NCI-H345 treated with DMSO at 0.1 percent for 48 hours (cell line): ENCODE measurements around the gene PLEKHG4B.

ENCODE experiments used
- DNase-seq: peaks from one replicate; lab custom pipeline; 2025; ENCODE audit not compliant: unreplicated experiment; lab: John Stamatoyannopoulos, UW

Gene PLEKHG4B

DNA sequence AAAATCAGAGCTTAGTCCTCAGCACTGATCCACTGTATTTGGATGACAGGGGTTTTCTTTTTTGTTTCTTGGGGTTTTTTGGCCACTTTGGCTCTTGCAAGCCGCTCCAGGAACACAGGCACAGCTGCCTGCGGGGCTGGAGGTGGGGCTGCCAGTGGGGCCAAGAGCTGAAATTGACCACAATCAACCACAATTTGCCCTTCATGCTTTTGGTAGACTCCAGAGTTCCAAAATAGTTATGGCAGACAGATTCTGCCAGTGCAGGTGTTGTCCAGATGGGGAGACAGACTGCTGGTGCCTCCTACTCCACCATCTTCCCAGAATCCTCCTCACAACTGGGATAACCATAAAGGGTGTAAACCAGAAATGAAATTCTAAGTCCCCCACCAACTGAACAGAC lies 36.5 kb downstream of the PLEKHG4B start:
- no peak for DNase-seq

- no peak for DNase-seq
These were observed 37.2 kb downstream of the PLEKHG4B start for GRCh38 chr5:129148-129547.

DNA sequence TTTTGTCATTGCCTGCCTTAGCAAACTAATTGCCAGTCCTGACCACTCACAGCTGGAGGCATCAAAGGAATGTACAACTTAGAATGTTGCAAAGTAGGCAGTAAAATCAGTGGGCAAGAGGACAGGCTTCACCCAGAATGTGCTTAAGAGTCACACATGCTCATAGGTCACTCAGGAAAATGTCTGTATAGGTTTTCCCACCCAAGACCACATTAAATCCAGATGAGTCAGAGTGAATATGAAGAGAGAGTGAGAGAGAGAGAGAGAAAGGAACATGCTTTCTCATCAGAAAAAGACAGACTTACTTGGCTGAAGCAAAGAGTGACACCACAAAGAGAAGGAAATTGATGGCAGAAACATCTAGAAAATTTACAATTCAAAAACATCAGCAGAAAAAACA lies 37.9 kb downstream of the PLEKHG4B start:
- DNase-seq = no peak

DNA sequence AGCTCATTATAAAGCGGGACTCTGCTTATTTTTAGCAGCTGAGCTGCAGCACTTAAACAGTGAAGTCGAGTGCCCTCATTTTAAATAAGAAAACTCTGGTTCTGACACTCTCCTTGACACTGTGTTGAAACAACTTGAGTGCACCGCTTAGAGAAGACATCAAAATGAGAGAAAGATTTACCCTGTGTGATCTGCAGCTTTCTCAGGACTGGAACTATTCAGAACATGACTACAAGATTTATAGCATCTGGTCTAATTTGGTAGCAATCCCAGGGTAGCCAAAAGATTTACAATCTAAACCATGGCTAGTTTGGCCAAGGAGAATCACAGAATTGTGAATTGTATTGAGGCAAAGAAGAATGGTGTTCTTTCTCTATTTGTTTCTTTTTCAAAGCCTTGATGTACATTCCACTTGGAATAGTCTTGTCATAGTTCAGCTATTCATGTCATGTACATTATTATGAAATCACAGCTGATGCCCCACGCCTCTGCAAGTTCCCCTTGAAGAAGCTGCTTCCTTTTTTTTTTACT lies 38.7 kb downstream of the PLEKHG4B start:
- no peak for DNase-seq

GRCh38 chr5:136901-137300 lies 44.9 kb downstream of the PLEKHG4B start:
- DNase-seq = no peak

DNA sequence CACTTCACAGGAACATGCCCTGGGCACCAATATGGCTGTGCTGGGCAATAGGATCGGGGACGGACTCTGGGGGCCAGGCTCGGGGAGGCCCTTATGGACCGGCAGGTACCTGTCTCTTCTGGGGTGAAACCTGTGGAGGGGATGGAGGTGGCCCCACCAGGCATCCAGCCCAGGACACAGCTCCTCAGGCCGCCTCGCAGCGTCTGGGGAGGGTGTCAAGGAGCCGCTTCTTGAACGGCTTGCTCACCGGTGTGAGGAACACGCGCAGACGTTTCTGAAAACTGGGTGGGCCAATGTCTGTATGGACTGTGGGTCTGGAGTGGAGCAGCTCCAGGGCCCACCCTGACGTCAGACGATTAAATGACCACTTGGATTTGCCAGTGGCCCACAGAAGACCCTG lies 45.8 kb downstream of the PLEKHG4B start:
- no peak for DNase-seq

DNA sequence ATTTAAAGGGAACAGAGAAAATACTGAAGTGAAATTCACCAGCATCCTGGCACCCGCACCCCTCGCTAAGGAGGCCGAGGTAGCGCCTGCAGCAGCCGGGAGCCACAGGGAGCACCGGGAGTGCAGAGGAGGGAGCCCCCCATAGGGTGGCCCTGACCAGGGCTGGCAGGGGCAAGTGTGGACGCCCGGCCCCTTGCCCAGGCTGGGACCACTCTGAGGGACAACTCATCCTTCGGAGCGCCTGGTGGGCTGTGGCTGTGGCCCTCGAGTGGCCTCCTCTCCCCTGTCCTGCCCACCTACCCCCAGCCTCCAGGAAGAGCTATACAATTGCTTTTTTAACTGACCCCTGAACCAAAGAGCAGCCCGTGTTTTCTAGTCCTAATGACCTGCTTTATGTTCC lies 47.0 kb downstream of the PLEKHG4B start:
- DNase-seq = no peak

DNA sequence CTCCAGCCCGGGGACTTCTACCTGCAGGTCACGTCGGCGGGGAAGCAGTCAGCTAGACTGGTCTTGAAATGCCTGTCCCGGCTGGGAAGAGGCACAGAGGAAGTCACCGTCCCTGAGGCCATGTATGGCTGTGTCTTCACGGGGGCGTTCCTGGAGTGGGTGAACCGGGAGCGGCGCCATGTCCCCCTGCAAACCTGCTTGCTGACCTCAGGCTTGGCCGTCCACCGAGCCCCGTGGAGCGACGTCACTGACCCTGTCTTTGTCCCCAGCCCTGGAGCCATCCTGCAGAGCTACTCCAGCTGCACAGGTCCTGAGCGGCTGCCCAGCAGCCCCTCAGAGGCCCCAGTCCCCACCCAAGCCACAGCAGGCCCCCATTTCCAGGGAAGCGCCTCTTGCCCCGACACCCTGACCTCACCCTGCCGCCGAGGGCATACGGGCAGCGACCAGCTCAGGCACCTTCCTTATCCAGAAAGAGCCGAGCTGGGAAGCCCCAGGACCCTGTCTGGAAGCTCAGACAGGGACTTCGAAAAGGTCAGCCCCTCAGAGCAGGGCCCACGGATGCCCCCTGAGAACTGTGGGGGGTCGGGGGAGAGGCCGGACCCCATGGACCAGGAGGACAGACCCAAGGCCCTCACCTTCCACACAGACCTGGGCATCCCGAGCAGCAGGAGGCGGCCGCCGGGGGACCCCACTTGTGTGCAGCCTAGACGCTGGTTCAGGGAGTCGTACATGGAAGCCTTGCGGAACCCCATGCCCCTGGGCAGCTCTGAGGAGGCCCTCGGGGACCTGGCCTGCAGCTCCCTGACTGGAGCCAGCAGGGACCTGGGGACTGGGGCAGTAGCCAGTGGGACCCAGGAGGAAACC lies 47.8 kb downstream of the PLEKHG4B start:
- no peak for DNase-seq

GRCh38 chr5:140443-140829 lies 48.5 kb downstream of the PLEKHG4B start:
- DNase-seq = no peak

DNA sequence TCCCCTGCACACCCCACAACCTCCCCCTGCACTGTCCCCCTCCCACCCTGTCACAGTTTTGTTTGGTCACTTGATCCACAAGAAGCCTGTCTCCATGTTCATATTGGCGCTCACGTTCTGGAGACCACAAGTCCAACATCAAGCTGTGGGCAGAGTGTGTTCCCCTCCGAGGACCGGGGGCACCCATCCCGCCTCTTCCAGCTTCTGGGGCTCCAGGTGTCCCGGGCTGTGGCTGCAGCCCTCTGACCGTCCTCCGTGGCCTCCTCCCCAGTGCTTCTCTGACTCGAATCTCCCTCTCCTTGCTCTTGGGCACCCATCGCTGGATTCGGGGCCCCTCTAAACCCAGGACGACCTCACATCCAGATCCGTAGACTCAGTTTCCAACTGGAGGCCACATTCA lies 49.2 kb downstream of the PLEKHG4B start:
- no peak for DNase-seq

GRCh38 chr5:141761-142160 lies 49.8 kb downstream of the PLEKHG4B start:
- no peak for DNase-seq

DNA sequence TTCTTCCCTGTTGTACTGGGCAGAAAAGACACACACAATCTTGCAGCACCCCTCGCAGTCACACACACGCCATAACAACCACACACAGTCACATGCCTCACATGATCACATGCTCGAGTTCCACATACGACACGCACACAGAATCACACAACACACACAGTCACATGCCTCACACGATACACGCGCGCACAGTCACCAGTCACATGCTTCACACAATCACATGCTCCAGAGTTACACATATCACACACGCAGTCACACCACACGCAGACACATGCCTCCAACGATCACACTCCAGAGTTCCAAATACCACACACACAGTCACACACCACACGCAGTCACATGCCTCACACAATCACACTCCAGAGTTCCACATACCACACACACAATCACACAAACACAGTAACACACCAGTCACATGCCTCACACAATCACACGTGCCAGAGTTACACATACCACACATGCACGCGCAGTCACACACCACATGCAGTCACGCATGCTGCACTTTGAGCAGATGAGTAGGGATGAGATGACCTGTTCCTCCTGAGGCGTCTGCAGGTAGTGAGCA lies 50.4 kb downstream of the PLEKHG4B start:
- DNase-seq = no peak

- no peak for DNase-seq
These were observed 51.1 kb downstream of the PLEKHG4B start for GRCh38 chr5:143041-143440.

- no peak for DNase-seq
These were observed 53.0 kb downstream of the PLEKHG4B start for GRCh38 chr5:144941-145340.

DNA sequence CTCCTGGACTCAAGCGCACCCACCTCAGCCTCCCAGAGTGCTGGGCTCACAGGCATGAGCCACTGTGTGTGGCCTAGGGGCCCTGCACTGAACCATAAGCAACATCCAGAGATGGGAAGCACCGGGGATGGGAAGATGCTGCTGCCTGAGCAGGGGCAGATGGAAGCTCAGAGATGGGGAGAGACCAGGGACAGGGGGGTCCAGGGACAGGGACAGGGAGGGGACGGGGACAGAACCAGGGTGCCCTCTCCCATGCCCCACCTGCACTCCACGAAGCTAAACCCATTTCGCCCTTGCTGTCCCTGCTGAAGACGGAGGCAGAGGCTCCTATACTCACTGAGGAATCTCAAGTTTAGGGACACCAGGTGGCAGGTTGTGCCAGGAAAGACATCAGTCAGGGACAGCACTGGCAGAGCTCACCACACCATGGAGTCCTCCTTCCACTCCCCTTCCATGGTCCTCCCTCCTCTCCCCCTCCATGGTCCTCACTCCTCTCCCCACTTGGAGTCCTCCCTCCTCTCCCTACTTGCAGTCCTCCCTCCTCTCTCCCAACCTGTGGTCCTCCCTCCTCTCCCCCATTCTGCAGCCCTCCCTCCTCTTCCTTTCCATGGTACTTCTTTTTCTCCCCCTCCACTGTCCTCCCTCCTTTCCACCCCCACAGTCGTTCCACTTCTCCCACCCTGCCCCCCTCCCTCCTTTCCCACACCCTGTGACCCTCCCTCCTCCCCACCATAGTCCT lies 53.8 kb downstream of the PLEKHG4B start:
- no peak for DNase-seq

- no peak for DNase-seq
These were observed 55.8 kb downstream of the PLEKHG4B start for GRCh38 chr5:147751-148150.

GRCh38 chr5:149745-150485 lies 57.9 kb downstream of the PLEKHG4B start:
- DNase-seq = peak; percentile 22

- DNase-seq = no peak
These were observed 58.8 kb downstream of the PLEKHG4B start for GRCh38 chr5:150746-151145.

- no peak for DNase-seq
These were observed 60.1 kb downstream of the PLEKHG4B start for GRCh38 chr5:152077-152476.

DNA sequence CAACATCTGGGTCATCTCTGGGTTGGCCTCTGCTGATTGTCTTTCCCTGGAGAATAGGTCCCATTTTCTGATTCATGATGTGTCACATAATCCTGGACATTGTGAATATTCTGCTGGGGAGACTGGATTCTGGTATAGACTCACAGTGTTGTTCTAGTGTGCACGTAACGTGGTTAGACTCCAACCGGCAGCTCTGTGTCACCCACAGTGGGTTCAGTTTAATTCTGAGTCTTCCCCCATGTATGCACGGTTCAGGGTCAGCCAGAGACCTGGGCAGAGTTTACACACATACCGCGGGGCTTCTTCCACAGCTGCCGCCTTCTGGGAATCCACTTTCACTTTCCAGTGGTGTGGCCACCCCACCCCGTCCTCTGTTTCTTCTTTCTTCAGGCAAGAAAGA lies 61.3 kb downstream of the PLEKHG4B start:
- DNase-seq = no peak

- no peak for DNase-seq
These were observed 62.3 kb downstream of the PLEKHG4B start for GRCh38 chr5:154236-154635.
